Stimulated activated CD4-positive, alpha-beta T cell treated with anti-CD3 and anti-CD28 coated beads, Interleukin-1b, Interleukin-23, amount 100 ng/mL, for 48 hours (primary cell): ENCODE results near the gene CD8B.
"Not testable (repeated sequence)": the region's sequence is repeated elsewhere in the genome, so short reads cannot be mapped to it uniquely, and the experiment has no call there.

Experiments used
- DNase-seq: peaks from one replicate; pipeline ENCODE4 v3.0.0-alpha.2; 2020

Gene CD8B

GRCh38 chr2:86835548-86835889 is 26.2 kb downstream of the CD8B start:
- not testable (repeated sequence) for DNase-seq

GRCh38 chr2:86833315-86833714 is 28.4 kb downstream of the CD8B start:
- DNase-seq, result no peak

GRCh38 chr2:86832334-86833096 is 29.2 kb downstream of the CD8B start:
- no peak for DNase-seq

GRCh38 chr2:86831537-86831936 is 30.1 kb downstream of the CD8B start:
- no peak for DNase-seq

- no peak for DNase-seq
Measured at GRCh38 chr2:86826951-86827350, 34.7 kb downstream of the CD8B start.

- peak; percentile 63 for DNase-seq
Measured at GRCh38 chr2:86825693-86826381, 35.8 kb downstream of the CD8B start.

GRCh38 chr2:86825036-86825692 is 36.5 kb downstream of the CD8B start:
- DNase-seq, result no peak

GRCh38 chr2:86822668-86823345 is 38.9 kb downstream of the CD8B start:
- no peak for DNase-seq

GRCh38 chr2:86821842-86822241 is 39.8 kb downstream of the CD8B start:
- DNase-seq, result no peak

- DNase-seq, result no peak
Measured at GRCh38 chr2:86821306-86821705, 40.4 kb downstream of the CD8B start.

- no peak for DNase-seq
Measured at GRCh38 chr2:86818957-86819356, 42.7 kb downstream of the CD8B start.

GRCh38 chr2:86818114-86818801 is 43.4 kb downstream of the CD8B start:
- no peak for DNase-seq

- no peak for DNase-seq
Measured at GRCh38 chr2:86815611-86816010, 46.1 kb downstream of the CD8B start.

- no peak for DNase-seq
Measured at GRCh38 chr2:86809481-86810121, 52.1 kb downstream of the CD8B start.

- DNase-seq, result peak; percentile 93
Measured at GRCh38 chr2:86808315-86809161, 53.1 kb downstream of the CD8B start.

- peak; percentile 32 for DNase-seq
Measured at GRCh38 chr2:86807468-86808275, 54.0 kb downstream of the CD8B start.

- DNase-seq, result no peak
Measured at GRCh38 chr2:86807133-86807467, 54.6 kb downstream of the CD8B start.

- DNase-seq, result no peak
Measured at GRCh38 chr2:86806059-86806857, 55.4 kb downstream of the CD8B start.

- DNase-seq, result no peak
Measured at GRCh38 chr2:86800856-86801567, 60.7 kb downstream of the CD8B start.
